ENCODE results near the gene CDH1.

The CDH1 gene

GRCh38 chr16:68732042-68732680, 4.9 kb upstream of the CDH1 start:
- H3K4me3 ChIP-seq (ENCODE audit: low read length), result no peak overlapping the region; the same call in 1 of the 2 replicates
- no peaks in the 10 kb centered on the region for H3K27me3 ChIP-seq (ENCODE audit: insufficient read depth, low read length)
- H3K9me3 ChIP-seq (ENCODE audit: insufficient read depth, low read depth, low read length), result no peaks in the 10 kb centered on the region
- H3K27ac ChIP-seq (ENCODE audit: low read depth, low read length), result peak overlapping the region; percentile 74
- no peaks in the 10 kb centered on the region for H3K36me3 ChIP-seq (ENCODE audit: insufficient read depth, low read length)
- 0 out of 2 replicates have a peak overlapping the region, but pooled peaks have one; percentile 10 for H3K9ac ChIP-seq (ENCODE audit: low read depth, low read length)
- H3K4me1 ChIP-seq (ENCODE audit: insufficient read depth, low read length), result peaks cover 19% of the 10 kb centered on the region
- 20% methylated on average over 8 of the region's 8 CpGs for WGBS

DNA sequence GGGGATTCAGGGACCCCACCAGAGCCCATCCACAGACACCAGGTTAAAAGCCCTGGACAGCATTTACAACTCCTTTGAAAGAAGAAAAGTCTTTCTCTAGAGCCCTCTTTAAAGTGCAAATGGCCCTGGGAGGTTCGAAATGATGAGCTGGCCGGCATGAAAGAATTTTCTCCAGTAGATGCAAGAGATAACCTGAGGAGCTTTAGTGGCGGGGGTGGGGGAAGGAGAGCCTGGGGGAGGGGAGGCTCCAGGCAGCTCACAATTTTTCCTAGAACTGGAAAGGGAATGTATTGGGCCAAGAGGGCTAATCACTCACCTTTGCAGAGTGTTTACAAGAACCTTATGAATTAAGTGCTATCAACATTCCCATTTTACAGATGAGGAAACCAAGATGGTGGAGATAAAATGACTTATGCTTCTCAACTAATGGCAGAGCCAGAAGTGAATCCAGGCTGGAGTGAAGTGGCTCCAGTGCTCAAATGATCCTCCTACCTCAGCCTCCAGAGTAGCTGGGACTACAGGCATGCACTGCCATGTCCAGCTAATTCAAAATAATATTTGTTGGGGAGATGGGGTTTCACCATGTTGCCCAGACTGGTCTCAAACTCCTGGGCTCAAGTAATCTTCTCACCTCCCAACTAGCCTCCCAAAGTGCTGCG, 4.2 kb upstream of the CDH1 start:
- Histone ChIP-seq H3K4me3 (ENCODE audit: low read length) (no peak overlapping the region; the same call in 1 of the 2 replicates), H3K27me3 (ENCODE audit: insufficient read depth, low read length) (peaks cover 3% of the 10 kb centered on the region; the same call in 1 of the 2 replicates), H3K9ac (ENCODE audit: low read depth, low read length) (0 out of 2 replicates have a peak overlapping the region, but pooled peaks have one; percentile 10), H3K4me1 (ENCODE audit: insufficient read depth, low read length) (peaks cover 19% of the 10 kb centered on the region), H3K9me3 (ENCODE audit: insufficient read depth, low read depth, low read length) (no peaks in the 10 kb centered on the region), H3K27ac (ENCODE audit: low read depth, low read length) (peak overlapping the region; percentile 74), H3K36me3 (ENCODE audit: insufficient read depth, low read length) (no peaks in the 10 kb centered on the region)
- WGBS, result 29% methylated on average over 4 of the region's 4 CpGs

DNA sequence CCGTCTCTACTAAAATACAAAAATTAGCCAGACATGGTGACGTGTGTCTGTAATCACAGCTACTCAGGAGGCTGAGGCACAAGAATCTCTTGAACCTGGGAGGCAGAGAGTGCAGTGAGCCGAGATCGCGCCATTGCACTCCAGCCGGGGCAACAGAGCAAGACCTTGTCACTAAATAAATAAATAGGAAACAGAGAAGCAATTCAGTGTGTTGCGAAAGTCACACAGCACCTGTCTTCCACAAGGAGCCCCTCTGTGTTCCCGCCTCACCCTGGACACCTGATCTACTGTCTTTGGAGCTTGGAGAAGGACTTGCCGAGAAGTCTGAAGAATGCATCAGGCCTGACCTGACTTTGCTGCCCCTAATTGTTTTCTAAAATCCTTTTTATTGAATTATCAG, 3.5 kb upstream of the CDH1 start:
- Histone ChIP-seq H3K36me3 (ENCODE audit: insufficient read depth, low read length) (no peaks in the 10 kb centered on the region), H3K9me3 (ENCODE audit: insufficient read depth, low read depth, low read length) (no peaks in the 10 kb centered on the region), H3K4me1 (ENCODE audit: insufficient read depth, low read length) (peaks cover 19% of the 10 kb centered on the region), H3K27ac (ENCODE audit: low read depth, low read length) (no peak overlapping the region), H3K9ac (ENCODE audit: low read depth, low read length) (no peak overlapping the region), H3K27me3 (ENCODE audit: insufficient read depth, low read length) (peaks cover 10% of the 10 kb centered on the region; the same call in 1 of the 2 replicates), H3K4me3 (ENCODE audit: low read length) (no peak overlapping the region)
- 96% methylated on average over 9 of the region's 9 CpGs for WGBS

- Histone ChIP-seq H3K4me1 (ENCODE audit: insufficient read depth, low read length) (peaks cover 19% of the 10 kb centered on the region), H3K4me3 (ENCODE audit: low read length) (no peak overlapping the region), H3K9ac (ENCODE audit: low read depth, low read length) (no peak overlapping the region), H3K27me3 (ENCODE audit: insufficient read depth, low read length) (peaks cover 11% of the 10 kb centered on the region; the same call in 1 of the 2 replicates), H3K36me3 (ENCODE audit: insufficient read depth, low read length) (0 out of 2 replicates have a peak, but pooled peaks cover 2% of the 10 kb centered on the region), H3K27ac (ENCODE audit: low read depth, low read length) (no peak overlapping the region), H3K9me3 (ENCODE audit: insufficient read depth, low read depth, low read length) (no peaks in the 10 kb centered on the region)
- 100% methylated on average over 1 of the region's 2 CpGs for WGBS
These were observed 2.3 kb upstream of the CDH1 start for GRCh38 chr16:68734782-68735181.

GRCh38 chr16:68736561-68736960, 531 bp upstream of the CDH1 start:
- peaks cover 11% of the 10 kb centered on the region; the same call in 1 of the 2 replicates for H3K27me3 ChIP-seq (ENCODE audit: insufficient read depth, low read length)
- WGBS, result 89% methylated on average over 12 of the region's 12 CpGs

DNA sequence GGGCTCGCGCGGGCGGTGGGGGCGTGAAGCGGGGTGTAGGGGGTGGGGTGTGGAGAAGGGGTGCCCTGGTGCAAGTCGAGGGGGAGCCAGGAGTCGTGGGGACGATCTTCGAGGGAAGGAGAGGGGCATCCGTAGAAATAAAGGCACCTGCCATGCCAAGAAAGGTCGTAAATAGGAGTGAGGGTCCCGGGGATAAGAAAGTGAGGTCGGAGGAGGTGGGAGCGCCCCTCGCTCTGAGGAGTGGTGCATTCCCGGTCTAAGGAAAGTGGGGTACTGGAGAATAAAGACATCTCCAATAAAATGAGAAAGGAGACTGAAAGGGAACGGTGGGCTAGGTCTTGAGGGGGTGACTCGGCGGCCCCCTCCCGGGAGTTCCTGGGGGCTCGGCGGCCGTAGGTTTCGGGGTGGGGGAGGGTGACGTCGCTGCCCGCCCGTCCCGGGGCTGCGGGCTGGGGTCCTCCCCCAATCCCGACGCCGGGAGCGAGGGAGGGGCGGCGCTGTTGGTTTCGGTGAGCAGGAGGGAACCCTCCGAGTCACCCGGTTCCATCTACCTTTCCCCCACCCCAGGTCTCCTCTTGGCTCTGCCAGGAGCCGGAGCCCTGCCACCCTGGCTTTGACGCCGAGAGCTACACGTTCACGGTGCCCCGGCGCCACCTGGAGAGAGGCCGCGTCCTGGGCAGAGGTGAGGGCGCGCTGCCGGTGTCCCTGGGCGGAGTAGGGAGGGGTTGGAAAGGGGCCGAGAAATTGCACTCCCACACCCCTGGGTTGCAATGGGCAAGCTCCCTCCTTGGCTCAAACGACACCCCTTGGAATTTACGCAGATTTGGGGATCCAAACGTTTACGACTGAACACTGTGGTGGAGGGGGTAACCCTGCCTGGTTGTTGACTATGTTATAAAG, 888 bp downstream of the CDH1 start:
- 0 out of 2 replicates have a peak overlapping the region, but pooled peaks have one; percentile 35 for H3K27ac ChIP-seq (ENCODE audit: low read depth, low read length)

More at GRCh38 chr16:68736561-68736960, 531 bp upstream of the CDH1 start:
- Histone ChIP-seq H3K36me3 (ENCODE audit: insufficient read depth, low read length) (peaks cover 13% of the 10 kb centered on the region; the same call in 1 of the 2 replicates), H3K4me1 (ENCODE audit: insufficient read depth, low read length) (peaks cover 33% of the 10 kb centered on the region), H3K4me3 (ENCODE audit: low read length) (0 out of 2 replicates have a peak overlapping the region, but pooled peaks have one; percentile 91), H3K9ac (ENCODE audit: low read depth, low read length) (no peak overlapping the region), H3K27ac (ENCODE audit: low read depth, low read length) (no peak overlapping the region), H3K9me3 (ENCODE audit: insufficient read depth, low read depth, low read length) (no peaks in the 10 kb centered on the region)

GRCh38 chr16:68739964-68740627, 3.0 kb downstream of the CDH1 start:
- Histone ChIP-seq H3K4me3 (ENCODE audit: low read length) (no peak overlapping the region), H3K4me1 (ENCODE audit: insufficient read depth, low read length) (peaks cover 41% of the 10 kb centered on the region), H3K9me3 (ENCODE audit: insufficient read depth, low read depth, low read length) (no peaks in the 10 kb centered on the region), H3K36me3 (ENCODE audit: insufficient read depth, low read length) (peaks cover 15% of the 10 kb centered on the region; the same call in 1 of the 2 replicates), H3K9ac (ENCODE audit: low read depth, low read length) (no peak overlapping the region; the same call in 1 of the 2 replicates), H3K27ac (ENCODE audit: low read depth, low read length) (no peak overlapping the region), H3K27me3 (ENCODE audit: insufficient read depth, low read length) (peaks cover 11% of the 10 kb centered on the region; the same call in 1 of the 2 replicates)
- 75% methylated on average over 7 of the region's 7 CpGs for WGBS

More for the DNA sequence above, 888 bp downstream of the CDH1 start:
- peaks cover 31% of the 10 kb centered on the region for H3K4me1 ChIP-seq (ENCODE audit: insufficient read depth, low read length)
- peaks cover 13% of the 10 kb centered on the region; the same call in 1 of the 2 replicates for H3K36me3 ChIP-seq (ENCODE audit: insufficient read depth, low read length)
- WGBS, result 2% methylated on average over 58 of the region's 58 CpGs
- H3K9me3 ChIP-seq (ENCODE audit: insufficient read depth, low read depth, low read length), result no peaks in the 10 kb centered on the region
- H3K4me3 ChIP-seq (ENCODE audit: low read length), result peak overlapping the region; percentile 91
- H3K9ac ChIP-seq (ENCODE audit: low read depth, low read length), result peak overlapping the region; percentile 77
- H3K27me3 ChIP-seq (ENCODE audit: insufficient read depth, low read length), result peaks cover 11% of the 10 kb centered on the region; the same call in 1 of the 2 replicates

GRCh38 chr16:68740628-68741346, 3.7 kb downstream of the CDH1 start:
- Histone ChIP-seq H3K9ac (ENCODE audit: low read depth, low read length) (no peak overlapping the region), H3K4me1 (ENCODE audit: insufficient read depth, low read length) (peaks cover 43% of the 10 kb centered on the region), H3K4me3 (ENCODE audit: low read length) (no peak overlapping the region), H3K36me3 (ENCODE audit: insufficient read depth, low read length) (peaks cover 15% of the 10 kb centered on the region; the same call in 1 of the 2 replicates), H3K27me3 (ENCODE audit: insufficient read depth, low read length) (peaks cover 11% of the 10 kb centered on the region; the same call in 1 of the 2 replicates), H3K9me3 (ENCODE audit: insufficient read depth, low read depth, low read length) (no peaks in the 10 kb centered on the region), H3K27ac (ENCODE audit: low read depth, low read length) (no peak overlapping the region)
- 92% methylated on average over 7 of the region's 9 CpGs for WGBS

GRCh38 chr16:68743664-68744063, 6.6 kb downstream of the CDH1 start:
- Histone ChIP-seq H3K27me3 (ENCODE audit: insufficient read depth, low read length) (peaks cover under 1% of the 10 kb centered on the region; the same call in 1 of the 2 replicates), H3K36me3 (ENCODE audit: insufficient read depth, low read length) (peaks cover 19% of the 10 kb centered on the region), H3K4me3 (ENCODE audit: low read length) (no peak overlapping the region), H3K9ac (ENCODE audit: low read depth, low read length) (no peak overlapping the region), H3K27ac (ENCODE audit: low read depth, low read length) (no peak overlapping the region), H3K4me1 (ENCODE audit: insufficient read depth, low read length) (peaks cover 43% of the 10 kb centered on the region), H3K9me3 (ENCODE audit: insufficient read depth, low read depth, low read length) (no peaks in the 10 kb centered on the region)
- WGBS, result 88% methylated on average over 4 of the region's 4 CpGs

Measured in HUES64 (cell line).